ENCODE results near the gene TBC1D7. TPM values are rescaled to one million over a fixed set of nuclear protein-coding genes. Genes with fewer than 3 reads are reported as not detected.

The TBC1D7 gene
- total RNA-seq, 1 donor from 2014 or later, result 18.1 TPM

- intact Hi-C loops (cut with DNase I), result no loop called here
- no peaks in the 10 kb centered on the region for H3K9me3 ChIP-seq
- TF ChIP-seq, protein P1, sequence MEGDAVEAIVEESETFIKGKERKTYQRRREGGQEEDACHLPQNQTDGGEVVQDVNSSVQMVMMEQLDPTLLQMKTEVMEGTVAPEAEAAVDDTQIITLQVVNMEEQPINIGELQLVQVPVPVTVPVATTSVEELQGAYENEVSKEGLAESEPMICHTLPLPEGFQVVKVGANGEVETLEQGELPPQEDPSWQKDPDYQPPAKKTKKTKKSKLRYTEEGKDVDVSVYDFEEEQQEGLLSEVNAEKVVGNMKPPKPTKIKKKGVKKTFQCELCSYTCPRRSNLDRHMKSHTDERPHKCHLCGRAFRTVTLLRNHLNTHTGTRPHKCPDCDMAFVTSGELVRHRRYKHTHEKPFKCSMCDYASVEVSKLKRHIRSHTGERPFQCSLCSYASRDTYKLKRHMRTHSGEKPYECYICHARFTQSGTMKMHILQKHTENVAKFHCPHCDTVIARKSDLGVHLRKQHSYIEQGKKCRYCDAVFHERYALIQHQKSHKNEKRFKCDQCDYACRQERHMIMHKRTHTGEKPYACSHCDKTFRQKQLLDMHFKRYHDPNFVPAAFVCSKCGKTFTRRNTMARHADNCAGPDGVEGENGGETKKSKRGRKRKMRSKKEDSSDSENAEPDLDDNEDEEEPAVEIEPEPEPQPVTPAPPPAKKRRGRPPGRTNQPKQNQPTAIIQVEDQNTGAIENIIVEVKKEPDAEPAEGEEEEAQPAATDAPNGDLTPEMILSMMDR (IDR thresholded peaks at IDR 0.05), result no peak
- H3K27ac ChIP-seq, result no peak overlapping the region
- H3K4me1 ChIP-seq, result no peaks in the 10 kb centered on the region
- peaks cover 46% of the 10 kb centered on the region for H3K36me3 ChIP-seq
- ATAC-seq (no peak), DNase-seq (no peak)
- no peak overlapping the region for H3K4me3 ChIP-seq
- no peaks in the 10 kb centered on the region for H3K27me3 ChIP-seq
These were observed 48.1 kb downstream of the TBC1D7 start for GRCh38 chr6:13280254-13280653.

DNA sequence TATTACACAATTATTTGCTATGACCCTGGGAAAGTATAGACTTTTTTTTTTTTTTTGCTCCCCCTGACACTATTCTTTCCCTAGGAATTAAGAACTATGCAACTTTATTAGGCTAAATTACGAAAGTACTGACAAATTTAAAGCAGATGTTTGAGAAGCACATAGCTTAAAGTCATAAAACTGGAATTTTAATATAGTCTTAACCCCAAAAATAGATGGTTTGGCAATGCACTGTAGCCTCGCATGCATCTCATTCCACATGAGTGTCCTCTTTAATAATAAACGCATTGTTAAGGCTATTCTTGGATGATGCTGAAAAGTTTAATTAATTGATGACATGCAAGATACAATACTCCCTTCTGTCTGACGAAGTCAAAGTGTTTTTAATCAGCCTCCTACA is 49.3 kb downstream of the TBC1D7 start:
- TF ChIP-seq, protein P1 (IDR thresholded peaks at IDR 0.05), result no peak
- ATAC-seq, result no peak

GRCh38 chr6:13278164-13278563 is 50.2 kb downstream of the TBC1D7 start:
- Histone ChIP-seq H3K27ac (no peak overlapping the region), H3K36me3 (peaks cover 36% of the 10 kb centered on the region)
- ATAC-seq, result no peak

More for the DNA sequence above, 49.3 kb downstream of the TBC1D7 start:
- Histone ChIP-seq H3K4me3 (no peak overlapping the region), H3K27me3 (no peaks in the 10 kb centered on the region), H3K27ac (no peak overlapping the region), H3K4me1 (no peaks in the 10 kb centered on the region), H3K9me3 (no peaks in the 10 kb centered on the region), H3K36me3 (peaks cover 44% of the 10 kb centered on the region)
- DNase-seq, result no peak
- intact Hi-C loops (cut with DNase I), result no loop called here

DNA sequence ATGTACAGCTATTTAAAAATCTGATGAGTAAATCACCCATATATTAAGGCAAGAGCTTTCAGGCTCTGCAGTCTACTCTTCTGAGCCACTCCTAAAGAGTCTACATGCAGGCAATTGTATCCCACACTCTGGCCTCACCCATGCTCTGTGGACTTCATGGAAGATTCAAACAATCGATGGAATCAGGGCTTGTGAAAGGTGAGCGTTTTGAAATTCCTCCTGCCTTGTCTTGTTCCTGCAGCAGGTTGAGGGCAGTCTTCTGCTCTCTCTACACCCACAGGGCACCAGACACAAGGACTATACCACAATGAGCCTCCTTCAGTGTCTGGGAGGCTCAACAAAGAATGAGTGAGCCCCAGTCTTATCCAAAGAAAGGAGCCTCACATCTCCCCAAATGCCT is 51.1 kb downstream of the TBC1D7 start:
- peaks cover 35% of the 10 kb centered on the region for H3K36me3 ChIP-seq
- H3K9me3 ChIP-seq, result no peaks in the 10 kb centered on the region
- no peak overlapping the region for H3K4me3 ChIP-seq
- ATAC-seq (no peak), DNase-seq (no peak)
- no peak overlapping the region for H3K27ac ChIP-seq
- intact Hi-C loops (cut with DNase I), result no loop called here
- H3K27me3 ChIP-seq, result no peaks in the 10 kb centered on the region
- no peaks in the 10 kb centered on the region for H3K4me1 ChIP-seq
- TF ChIP-seq, protein P1 (IDR thresholded peaks at IDR 0.05), result no peak

More at GRCh38 chr6:13278164-13278563, 50.2 kb downstream of the TBC1D7 start:
- Histone ChIP-seq H3K27me3 (no peaks in the 10 kb centered on the region), H3K9me3 (no peaks in the 10 kb centered on the region), H3K4me3 (no peak overlapping the region), H3K4me1 (no peaks in the 10 kb centered on the region)
- TF ChIP-seq, protein P1 (IDR thresholded peaks at IDR 0.05), result peak; percentile 7
- intact Hi-C loops (cut with DNase I), result no loop called here
- no peak for DNase-seq

DNA sequence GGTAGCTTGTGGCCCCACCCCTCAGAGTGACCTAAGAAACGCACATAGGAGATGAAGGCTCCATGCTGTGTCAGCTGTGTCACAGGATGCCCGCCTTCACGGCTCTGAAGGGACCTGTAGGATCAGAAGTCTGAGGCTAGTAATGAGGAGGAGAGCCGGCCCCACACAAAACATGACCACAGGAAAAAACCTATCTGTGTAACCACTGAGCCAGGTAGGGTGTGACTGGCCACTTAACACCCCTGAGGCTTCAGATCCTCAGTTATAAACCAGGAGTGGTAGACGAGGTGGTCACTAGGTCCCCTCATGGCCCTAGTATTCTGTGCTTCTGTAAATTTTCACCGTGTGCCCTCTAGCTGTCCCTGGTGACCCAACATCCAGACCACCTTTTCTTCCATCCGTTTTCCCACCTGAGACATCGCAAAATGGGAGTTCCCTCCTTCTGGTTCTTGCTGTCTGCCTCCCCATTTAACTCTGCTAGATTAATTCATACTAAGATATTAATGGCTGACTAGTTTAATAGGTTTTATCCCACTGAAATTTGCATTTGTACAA is 52.8 kb downstream of the TBC1D7 start:
- intact Hi-C loops (cut with DNase I), result no loop called here
- ATAC-seq, result no peak
- no peak overlapping the region for H3K4me3 ChIP-seq
- H3K36me3 ChIP-seq, result peaks cover 26% of the 10 kb centered on the region
- H3K27ac ChIP-seq, result no peak overlapping the region
- TF ChIP-seq, protein P1 (IDR thresholded peaks at IDR 0.05), result no peak
- no peak for DNase-seq
- no peaks in the 10 kb centered on the region for H3K27me3 ChIP-seq
- no peaks in the 10 kb centered on the region for H3K9me3 ChIP-seq
- no peaks in the 10 kb centered on the region for H3K4me1 ChIP-seq

All from upper lobe of right lung (tissue), 1 donor.